Spinal cord (tissue), 10 donors: ENCODE data around the gene MAT1A. TPM values are rescaled to one million over a fixed set of nuclear protein-coding genes. Genes with fewer than 3 reads are reported as not detected.
"Not testable (repeated sequence)": the region's sequence is repeated elsewhere in the genome, so short reads cannot be mapped to it uniquely, and the experiment has no call there.

Source experiments
- DNase-seq, 6 donors: peaks; one replicate each; pipeline versions ENCODE4 v3.0.0 to v3.0.0-alpha.2; 2013 to 2015; ENCODE audit warnings: low spot score in 6 of 6, low read depth in 4 of 6
- H3K27ac ChIP-seq: one replicate; pipeline ENCODE4 v1.5.1; 2013; ENCODE audit warnings: low read depth, low read length, control low read depth
- H3K27me3 ChIP-seq: one replicate; pipeline ENCODE4 v1.6.1; 2013; ENCODE audit warnings: low read length; ENCODE audit not compliant: control insufficient read depth, insufficient read depth
- H3K36me3 ChIP-seq: one replicate; pipeline ENCODE4 v1.6.1; 2013; ENCODE audit warnings: low read length; ENCODE audit not compliant: control insufficient read depth, insufficient read depth
- H3K4me1 ChIP-seq: one replicate; pipeline ENCODE4 v1.6.1; 2013; ENCODE audit warnings: low read length; ENCODE audit not compliant: control insufficient read depth, insufficient read depth
- H3K4me3 ChIP-seq: one replicate; pipeline ENCODE4 v1.5.1; 2013; ENCODE audit warnings: low read depth, low read length, control low read depth
- H3K9me3 ChIP-seq: one replicate; pipeline ENCODE4 v1.6.1; 2013; ENCODE audit warnings: low read length; ENCODE audit not compliant: control insufficient read depth, insufficient read depth
- WGBS: methylation state at CpG from one replicate; pipeline ENCODE4 v1.1.5; 2013; ENCODE audit warnings: missing lambda C conversion rate; ENCODE audit not compliant: insufficient coverage; 5-methylcytosine and 5-hydroxymethylcytosine counted together
- polyA plus RNA-seq, 2 donors: library from polyadenylated mRNA; unstranded; fragments of 120-200 nt; gene quantifications; one replicate each; pipeline ENCODE4 v1.2.1, GENCODE V29; 2013; ENCODE audit not compliant: insufficient read length in 2 of 2
- total RNA-seq, 2 donors: library from RNA; depleted of rRNA in 1 of 2; stranded (reverse); fragments of 120-200 nt in 1 of 2; fragments of >200 nt in 1 of 2; gene quantifications; one replicate each; pipeline versions ENCODE4 v1.2.3 to v1.2.4, GENCODE V29; 2013 to 2014
- donor health status: healthy.

MAT1A gene
- total and polyA plus RNA-seq, 4 donors, result 0.39 to 0.70 (median 0.47) TPM

DNA sequence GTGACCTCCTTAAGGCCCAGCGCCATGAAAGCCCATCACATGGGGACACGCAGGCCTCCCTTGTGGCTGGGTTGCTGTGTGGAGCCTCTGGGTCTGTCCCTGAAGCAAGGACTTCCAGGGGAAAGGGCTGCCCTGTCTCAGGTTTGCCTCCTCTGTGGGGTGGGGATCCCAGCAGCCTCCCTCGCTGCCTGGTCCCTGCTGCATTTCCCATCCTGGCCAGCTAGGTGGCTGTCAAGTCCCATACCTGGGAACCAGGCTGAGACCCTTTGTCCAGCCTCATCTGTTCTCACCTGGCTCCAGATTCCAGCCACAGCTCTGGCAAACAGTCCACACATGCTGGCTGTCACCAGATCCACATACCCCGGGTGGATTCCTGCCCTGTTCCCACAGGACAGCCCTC is 32.7 kb downstream of the MAT1A start:
- not testable (repeated sequence) for H3K9me3 ChIP-seq, H3K27me3 ChIP-seq, H3K4me3 ChIP-seq, H3K4me1 ChIP-seq, H3K27ac ChIP-seq, H3K36me3 ChIP-seq
- WGBS, result 33% methylated on average over 3 of the region's 4 CpGs
- peak in 1 of 6 donors; percentile 70 for DNase-seq

DNA sequence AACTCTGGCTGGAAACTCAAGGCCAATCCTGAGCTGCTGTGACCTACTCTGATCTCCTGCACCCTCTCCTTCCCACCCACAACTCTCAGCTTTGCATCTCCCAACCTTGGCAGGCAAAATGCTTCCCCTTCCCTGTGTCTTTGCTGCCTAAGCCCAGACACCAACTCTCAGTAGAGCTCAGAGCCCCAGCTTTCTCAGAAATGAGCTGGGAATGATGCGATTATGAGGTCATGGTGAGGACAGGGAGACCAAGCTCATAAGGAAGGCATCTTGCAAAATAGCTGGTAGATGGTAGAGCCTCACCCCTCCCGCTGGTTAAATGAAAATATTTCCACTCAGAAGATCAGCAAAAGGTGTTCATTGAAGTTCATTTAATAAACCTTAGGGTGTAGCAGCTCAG is 34.7 kb downstream of the MAT1A start:
- not testable (repeated sequence) for H3K4me1 ChIP-seq, H3K27me3 ChIP-seq, H3K36me3 ChIP-seq, H3K4me3 ChIP-seq, H3K27ac ChIP-seq, DNase-seq, H3K9me3 ChIP-seq
- WGBS, result no CpG with 5 or more reads among the region's 2 CpGs

DNA sequence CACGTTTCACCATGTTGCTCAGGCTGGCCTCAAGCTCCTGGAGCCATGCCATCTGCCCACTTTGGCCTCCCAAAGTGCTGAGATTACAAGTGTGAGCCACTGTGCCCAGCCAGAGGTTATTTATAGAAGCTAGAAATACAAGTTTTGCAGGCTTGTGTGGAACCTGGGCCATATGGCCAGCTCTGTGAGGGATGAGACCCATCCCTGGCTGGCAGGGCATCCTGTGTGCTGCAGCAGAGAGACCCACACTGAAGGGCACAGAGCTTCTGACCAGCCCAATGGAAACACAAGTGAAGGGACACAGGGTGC is 35.5 kb downstream of the MAT1A start:
- H3K4me1 ChIP-seq, H3K27me3 ChIP-seq, H3K36me3 ChIP-seq, H3K9me3 ChIP-seq, DNase-seq, H3K4me3 ChIP-seq, H3K27ac ChIP-seq: not testable (repeated sequence)
- WGBS, result 83% methylated on average over 1 of the region's 1 CpG

GRCh38 chr10:80253266-80253962 is 36.0 kb downstream of the MAT1A start:
- H3K9me3 ChIP-seq, result no peaks in the 10 kb centered on the region
- H3K36me3 ChIP-seq, result no peaks in the 10 kb centered on the region
- DNase-seq, result no peak
- H3K27me3 ChIP-seq, result no peaks in the 10 kb centered on the region
- 74% methylated on average over 3 of the region's 5 CpGs for WGBS
- H3K4me1 ChIP-seq, result no peaks in the 10 kb centered on the region
- H3K4me3 ChIP-seq, result no peak overlapping the region
- H3K27ac ChIP-seq, result no peak overlapping the region

DNA sequence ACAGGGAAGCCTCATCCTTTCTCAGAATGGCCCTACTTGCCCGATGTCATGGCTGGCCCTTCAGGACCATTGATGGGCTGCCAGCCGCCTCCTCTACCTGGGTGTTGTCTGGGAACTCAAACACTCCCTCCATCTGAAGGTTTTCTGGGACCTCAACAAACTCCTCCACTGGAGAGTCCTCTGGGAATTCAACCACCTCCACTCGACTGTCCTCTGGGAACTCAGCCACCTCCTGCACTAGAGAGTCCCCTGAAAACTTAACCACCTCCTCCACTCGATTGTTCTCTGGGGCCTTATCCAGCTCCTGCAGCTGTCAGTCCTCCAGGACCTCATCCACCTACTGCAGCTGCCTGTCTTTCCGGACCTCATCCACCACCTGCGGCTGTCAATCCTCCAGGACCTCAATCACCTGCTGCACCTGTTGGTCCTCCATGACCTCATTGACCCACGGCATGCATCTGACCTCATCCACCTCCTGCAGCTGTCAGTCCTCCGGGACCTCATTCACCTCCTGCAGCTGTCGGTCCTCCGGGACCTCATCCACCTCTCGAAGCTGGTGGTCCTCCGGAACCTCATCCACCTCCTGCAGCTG is 37.1 kb downstream of the MAT1A start:
- Histone ChIP-seq H3K36me3 (no peaks in the 10 kb centered on the region), H3K4me1 (no peaks in the 10 kb centered on the region), H3K27me3 (no peaks in the 10 kb centered on the region), H3K27ac (no peak overlapping the region), H3K9me3 (no peaks in the 10 kb centered on the region), H3K4me3 (no peak overlapping the region)
- WGBS, result 92% methylated on average over 12 of the region's 12 CpGs
- no peak for DNase-seq

DNA sequence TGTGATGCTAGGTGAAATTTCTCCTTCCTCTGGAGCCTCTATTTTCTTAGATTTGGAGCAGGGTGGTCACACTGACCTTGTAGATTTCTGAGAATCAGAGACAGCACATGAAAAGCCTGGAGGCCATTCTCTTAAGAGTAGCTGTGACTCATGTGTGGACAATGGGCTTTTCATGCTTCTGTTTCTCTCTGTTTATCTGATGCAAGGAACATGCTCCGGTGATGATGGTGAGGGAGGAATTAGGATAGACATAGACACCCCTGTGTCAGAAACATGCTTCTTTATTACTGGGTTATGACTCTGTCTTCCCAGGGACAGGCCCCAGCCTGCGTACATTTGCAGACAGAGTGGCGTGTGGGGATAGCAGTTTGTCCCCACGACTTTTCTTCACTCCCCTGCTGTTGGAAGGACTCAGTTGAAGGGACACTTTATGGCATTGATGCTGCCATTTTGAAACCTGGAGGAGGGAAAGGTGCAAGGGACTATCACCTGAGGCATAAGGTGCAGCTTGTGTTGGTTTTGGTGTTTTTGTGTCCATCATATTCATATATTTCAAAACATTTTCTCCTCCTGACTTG is 37.7 kb downstream of the MAT1A start:
- not testable (repeated sequence) for H3K27ac ChIP-seq, DNase-seq, H3K9me3 ChIP-seq, H3K27me3 ChIP-seq, H3K4me3 ChIP-seq, H3K36me3 ChIP-seq, H3K4me1 ChIP-seq
- 83% methylated on average over 1 of the region's 4 CpGs for WGBS

DNA sequence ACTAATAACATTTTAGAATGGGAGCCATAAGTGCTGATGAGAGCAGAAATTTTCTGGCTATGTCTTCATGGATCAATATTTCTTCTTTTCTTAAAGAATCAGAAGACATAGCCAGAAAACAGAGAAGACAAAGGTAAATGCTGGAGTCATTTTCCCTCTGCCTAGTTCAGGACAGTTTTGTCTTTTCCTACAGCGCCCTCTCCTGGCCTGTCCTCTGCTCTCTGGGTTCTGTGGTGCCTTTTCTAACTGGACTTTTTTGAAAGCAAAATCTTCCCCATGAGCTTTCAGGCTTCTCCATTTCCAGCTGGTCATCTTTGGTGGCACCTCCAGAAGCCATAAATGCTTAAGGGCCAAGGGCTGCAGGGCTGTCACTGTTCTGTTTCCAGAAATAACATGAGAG is 39.1 kb downstream of the MAT1A start:
- H3K9me3 ChIP-seq, DNase-seq, H3K4me3 ChIP-seq, H3K27me3 ChIP-seq, H3K4me1 ChIP-seq, H3K27ac ChIP-seq, H3K36me3 ChIP-seq: not testable (repeated sequence)
- no CpG with 5 or more reads among the region's 1 CpG for WGBS

DNA sequence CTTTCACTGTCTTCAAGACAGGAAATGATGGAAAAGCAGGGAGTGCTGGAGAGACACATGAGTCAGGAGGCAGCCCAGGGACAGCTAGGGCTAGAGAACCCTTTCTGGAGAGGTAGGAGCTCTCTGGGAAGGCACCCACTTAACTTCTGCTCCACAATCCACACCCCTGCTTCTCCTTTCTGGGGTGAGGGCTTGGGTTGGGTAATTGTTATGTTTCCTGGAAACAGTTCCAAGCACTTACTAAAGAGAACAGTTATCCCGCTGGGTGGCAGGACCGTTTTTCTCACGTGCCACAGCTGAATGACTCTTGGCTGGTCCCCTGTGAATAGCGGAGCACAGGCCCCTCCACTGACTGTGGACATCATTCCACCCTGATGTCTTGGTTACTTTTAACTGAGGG is 39.6 kb downstream of the MAT1A start:
- not testable (repeated sequence) for H3K27ac ChIP-seq, H3K36me3 ChIP-seq, H3K9me3 ChIP-seq, H3K4me3 ChIP-seq, DNase-seq, H3K27me3 ChIP-seq, H3K4me1 ChIP-seq
- WGBS, result no CpG with 5 or more reads among the region's 4 CpGs

DNA sequence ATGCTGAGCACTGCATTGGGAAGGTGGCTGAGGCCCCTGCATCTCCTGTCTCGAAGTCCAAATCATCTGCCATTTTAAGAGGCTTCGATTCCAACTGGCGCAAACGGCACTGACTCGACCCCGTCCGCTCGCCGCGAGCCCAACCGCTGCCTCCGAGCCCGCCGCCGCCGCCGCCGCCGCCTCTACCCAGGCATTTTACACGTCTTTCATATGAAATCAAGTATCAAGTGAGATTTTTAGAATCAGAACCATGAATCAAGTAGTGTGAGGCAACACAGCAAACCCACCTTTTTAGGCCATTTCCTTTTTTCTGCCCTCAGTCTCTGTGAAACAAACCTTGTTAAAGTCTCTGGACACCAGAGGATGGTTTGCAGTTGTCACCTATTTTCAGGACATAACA is 41.8 kb downstream of the MAT1A start:
- DNase-seq, result not testable (repeated sequence)
- WGBS, result no CpG with 5 or more reads among the region's 20 CpGs

GRCh38 chr10:80244371-80244770 is 45.1 kb downstream of the MAT1A start:
- H3K4me3 ChIP-seq, H3K27ac ChIP-seq, H3K27me3 ChIP-seq, H3K9me3 ChIP-seq, H3K36me3 ChIP-seq, DNase-seq, H3K4me1 ChIP-seq: not testable (repeated sequence)
- no CpG with 5 or more reads among the region's 3 CpGs for WGBS

More for the DNA sequence above, 41.8 kb downstream of the MAT1A start:
- not testable (repeated sequence) for H3K4me3 ChIP-seq, H3K27ac ChIP-seq, H3K4me1 ChIP-seq, H3K9me3 ChIP-seq, H3K27me3 ChIP-seq, H3K36me3 ChIP-seq
